Forelimb muscle (tissue), 1 donor: ENCODE results near the gene HLA-DQA1. TPM values are rescaled to one million over a fixed set of nuclear protein-coding genes. Genes with fewer than 3 reads are reported as not detected.
"Not testable (repeated sequence)": the region's sequence is repeated elsewhere in the genome, so short reads cannot be mapped to it uniquely, and the experiment has no call there.

Experiments used
- DNase-seq: peaks from one replicate; pipeline ENCODE4 v3.0.0-alpha.2; 2013; ENCODE audit warnings: low read depth
- polyA plus RNA-seq: library from polyadenylated mRNA; unstranded; fragments of 120-200 nt; gene quantifications from one replicate; pipeline ENCODE4 v1.2.1, GENCODE V29; 2013; ENCODE audit not compliant: insufficient read length

The HLA-DQA1 gene
- polyA plus RNA-seq, 1 donor, result 1.7 TPM

- no peak for DNase-seq
These were observed 21.2 kb downstream of the HLA-DQA1 start for GRCh38 chr6:32658268-32658897.

GRCh38 chr6:32659856-32660595 is 22.8 kb downstream of the HLA-DQA1 start:
- no peak for DNase-seq

GRCh38 chr6:32662099-32662498 is 24.9 kb downstream of the HLA-DQA1 start:
- no peak for DNase-seq

- DNase-seq, result no peak
These were observed 25.6 kb downstream of the HLA-DQA1 start for GRCh38 chr6:32662836-32663235.

- no peak for DNase-seq
These were observed 27.1 kb downstream of the HLA-DQA1 start for GRCh38 chr6:32664354-32664753.

GRCh38 chr6:32664827-32665362 is 27.7 kb downstream of the HLA-DQA1 start:
- DNase-seq, result no peak

GRCh38 chr6:32665661-32666060 is 28.5 kb downstream of the HLA-DQA1 start:
- no peak for DNase-seq

GRCh38 chr6:32666420-32667300 is 29.5 kb downstream of the HLA-DQA1 start, which contains the start of gene HLA-DQB1:
Gene HLA-DQB1 (minus strand): TSS chr6:32666657. CDS start chr6:32666607, 50 bp downstream.
- no peak for DNase-seq

GRCh38 chr6:32668226-32668747 is 31.1 kb downstream of the HLA-DQA1 start:
- no peak for DNase-seq

- no peak for DNase-seq
These were observed 32.0 kb downstream of the HLA-DQA1 start for GRCh38 chr6:32669240-32669639.

- DNase-seq, result no peak
These were observed 32.7 kb downstream of the HLA-DQA1 start for GRCh38 chr6:32669893-32670292.

GRCh38 chr6:32671908-32672307 is 34.7 kb downstream of the HLA-DQA1 start:
- DNase-seq, result not testable (repeated sequence)

GRCh38 chr6:32674123-32674522 is 36.9 kb downstream of the HLA-DQA1 start:
- DNase-seq, result not testable (repeated sequence)

GRCh38 chr6:32679492-32679891 is 42.3 kb downstream of the HLA-DQA1 start:
- DNase-seq, result no peak

GRCh38 chr6:32680055-32680454 is 42.8 kb downstream of the HLA-DQA1 start:
- DNase-seq, result no peak

GRCh38 chr6:32684246-32684645 is 47.0 kb downstream of the HLA-DQA1 start:
- no peak for DNase-seq

- no peak for DNase-seq
These were observed 48.4 kb downstream of the HLA-DQA1 start for GRCh38 chr6:32685603-32686002.

- no peak for DNase-seq
These were observed 52.6 kb downstream of the HLA-DQA1 start for GRCh38 chr6:32689531-32690501.

- DNase-seq, result no peak
These were observed 54.8 kb downstream of the HLA-DQA1 start for GRCh38 chr6:32692019-32692418.
